Measurements from ENCODE around the gene MAMSTR. TPM values are rescaled to one million over a fixed set of nuclear protein-coding genes. Genes with fewer than 3 reads are reported as not detected.
"Not testable (repeated sequence)": the region's sequence is repeated elsewhere in the genome, so short reads cannot be mapped to it uniquely, and the experiment has no call there.

The MAMSTR gene
- 1 to 10 TPM in 6 of 8 experiments, under 1 TPM in 2; 0.71 to 5.0 (median 1.7) TPM for total RNA-seq

- H3K27ac ChIP-seq: peak within 1 kb of the TSS in 1 of 2 donors; percentile 20
- no peak for ATAC-seq (replicated peaks in 6 of 8)
- WGBS, 10 experiments: 74 to 100% (median 97%) methylated on average over 1 to 9 of the region's 33 CpGs; no CpG with 5 or more reads in 3 of the 10 experiments
- H3K4me3 ChIP-seq: peak within 1 kb of the TSS in 3 of 5 donors; percentile 50 to 56 (median 53)
- H3K4me1 ChIP-seq (replicated peaks in 1 of 2): peaks cover 21 to 35% of the 10 kb centered on the region in 2 donors
- in situ Hi-C loops (cut with MboI; ENCODE audit: low pct_unique_long_range_greater_than_20kb in 2 of 9, low sequenced_read_pairs in 9 of 9, unreplicated experiment in 9 of 9): no loop called here
Observed at GRCh38 chr19:48719263-48720171, at the start of gene MAMSTR. MAMSTR (minus strand) TSS chr19:48719725; CDS start chr19:48719031, 694 bp downstream.

DNA sequence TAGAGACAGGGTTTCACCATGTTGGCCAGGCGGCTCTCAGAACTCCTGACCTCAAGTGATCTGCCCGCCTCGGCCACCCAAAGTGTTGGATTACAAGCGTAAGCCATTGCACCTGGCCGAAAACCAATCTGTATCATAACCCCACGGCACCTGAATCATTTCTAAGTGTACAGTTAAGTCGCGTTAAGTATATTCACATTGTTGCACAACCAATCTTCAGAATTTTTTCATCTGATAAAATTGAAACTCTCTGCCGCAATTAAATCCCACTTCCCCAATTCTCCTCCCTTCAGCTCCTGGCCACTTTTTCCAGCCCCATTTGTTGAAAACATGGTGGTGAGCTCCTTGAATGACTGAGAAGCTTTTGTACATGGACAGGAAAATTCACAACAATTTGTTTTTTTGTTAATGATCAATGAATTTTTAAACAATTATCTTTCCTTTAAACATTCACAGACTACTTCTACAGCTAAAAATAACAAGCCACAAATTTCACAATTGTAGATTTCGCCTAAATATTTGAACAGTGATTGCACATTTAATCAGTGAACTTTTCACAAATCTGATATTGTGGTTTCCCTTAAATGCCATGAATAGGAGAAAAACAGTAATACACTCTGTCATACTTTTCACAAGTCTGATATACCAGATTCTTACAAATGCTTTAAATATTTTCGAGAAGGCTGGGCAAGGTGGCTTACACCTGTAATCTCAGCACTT lies 49.6 kb upstream of the MAMSTR start:
- Histone ChIP-seq H3K4me3 (no peak overlapping the region), H3K4me1 (replicated peaks in 1 of 2) (no peaks in the 10 kb centered on the region), H3K27ac (no peak overlapping the region)
- WGBS, 10 experiments: 66 to 94% (median 82%) methylated on average over 3 to 11 of the region's 11 CpGs
- in situ Hi-C loops (cut with MboI; ENCODE audit: low pct_unique_long_range_greater_than_20kb in 2 of 9, low sequenced_read_pairs in 9 of 9, unreplicated experiment in 9 of 9): no loop called here
- ATAC-seq (replicated peaks in 6 of 8): no peak

GRCh38 chr19:48768171-48768753 lies 48.7 kb upstream of the MAMSTR start:
- H3K4me3 ChIP-seq; in situ Hi-C loops (cut with MboI; ENCODE audit: low pct_unique_long_range_greater_than_20kb in 2 of 9, low sequenced_read_pairs in 9 of 9, unreplicated experiment in 9 of 9); H3K4me1 ChIP-seq (replicated peaks in 1 of 2); H3K27ac ChIP-seq: not testable (repeated sequence)
- ATAC-seq (replicated peaks in 6 of 8): peak in 3 of 8 experiments; percentile 71 to 90 (median 76)
- WGBS, 10 experiments: 0 to 71% (median 34%) methylated on average over 1 to 4 of the region's 6 CpGs; no CpG with 5 or more reads in 1 of the 10 experiments

DNA sequence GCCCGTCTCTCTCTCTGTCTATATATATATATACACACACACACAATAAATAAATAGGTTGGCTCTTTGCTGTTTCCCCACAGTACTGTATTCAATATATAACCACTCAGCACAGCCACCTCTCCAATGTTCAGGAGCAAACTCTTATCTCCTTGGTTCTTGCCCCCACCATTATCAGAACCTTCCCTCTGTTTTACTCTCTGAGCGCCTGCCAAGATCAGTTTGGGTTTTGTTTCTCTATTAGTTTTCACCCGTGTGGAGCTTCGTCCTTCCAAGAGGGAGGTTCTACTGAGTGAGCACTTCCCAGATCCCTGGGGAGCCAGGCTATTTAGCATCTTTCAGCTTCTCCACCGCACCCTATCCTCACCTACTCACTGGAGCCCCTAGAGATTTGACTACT lies 46.3 kb upstream of the MAMSTR start:
- H3K4me3 ChIP-seq; H3K4me1 ChIP-seq (replicated peaks in 1 of 2); in situ Hi-C loops (cut with MboI; ENCODE audit: low pct_unique_long_range_greater_than_20kb in 2 of 9, low sequenced_read_pairs in 9 of 9, unreplicated experiment in 9 of 9); H3K27ac ChIP-seq: not testable (repeated sequence)
- ATAC-seq (replicated peaks in 6 of 8): peak in 1 of 8 experiments; percentile 29
- WGBS, 10 experiments: 0 to 53% (median 28%) methylated on average over 1 to 4 of the region's 5 CpGs; no CpG with 5 or more reads in 5 of the 10 experiments

- H3K4me3 ChIP-seq: no peak overlapping the region
- in situ Hi-C loops (cut with MboI; ENCODE audit: low pct_unique_long_range_greater_than_20kb in 2 of 9, low sequenced_read_pairs in 9 of 9, unreplicated experiment in 9 of 9): no loop called here
- 17 to 100% (median 75%) methylated on average over 1 to 13 of the region's 16 CpGs; no CpG with 5 or more reads in 1 of the 10 experiments for WGBS, 10 experiments
- no peaks in the 10 kb centered on the region for H3K4me1 ChIP-seq (replicated peaks in 1 of 2)
- H3K27ac ChIP-seq: no peak overlapping the region
- ATAC-seq (replicated peaks in 6 of 8): no peak
Observed at GRCh38 chr19:48760504-48761205, 41.1 kb upstream of the MAMSTR start.

- ATAC-seq (replicated peaks in 6 of 8): no peak
- 50% methylated on average over 3 of the region's 14 CpGs; no CpG with 5 or more reads in 9 of the 10 experiments for WGBS, 10 experiments
- H3K4me1 ChIP-seq (replicated peaks in 1 of 2): peaks cover 0 to 6% of the 10 kb centered on the region in 2 donors
- no peak overlapping the region for H3K4me3 ChIP-seq
- no peak overlapping the region for H3K27ac ChIP-seq
- in situ Hi-C loops (cut with MboI; ENCODE audit: low pct_unique_long_range_greater_than_20kb in 2 of 9, low sequenced_read_pairs in 9 of 9, unreplicated experiment in 9 of 9): no loop called here
Observed at GRCh38 chr19:48757741-48758144, 38.2 kb upstream of the MAMSTR start.

GRCh38 chr19:48757089-48757675 lies 37.7 kb upstream of the MAMSTR start:
- WGBS, 10 experiments: 30 to 100% (median 92%) methylated on average over 1 to 7 of the region's 12 CpGs; no CpG with 5 or more reads in 5 of the 10 experiments
- peaks cover 2 to 6% of the 10 kb centered on the region in 2 donors for H3K4me1 ChIP-seq (replicated peaks in 1 of 2)
- in situ Hi-C loops (cut with MboI; ENCODE audit: low pct_unique_long_range_greater_than_20kb in 2 of 9, low sequenced_read_pairs in 9 of 9, unreplicated experiment in 9 of 9): no loop called here

DNA sequence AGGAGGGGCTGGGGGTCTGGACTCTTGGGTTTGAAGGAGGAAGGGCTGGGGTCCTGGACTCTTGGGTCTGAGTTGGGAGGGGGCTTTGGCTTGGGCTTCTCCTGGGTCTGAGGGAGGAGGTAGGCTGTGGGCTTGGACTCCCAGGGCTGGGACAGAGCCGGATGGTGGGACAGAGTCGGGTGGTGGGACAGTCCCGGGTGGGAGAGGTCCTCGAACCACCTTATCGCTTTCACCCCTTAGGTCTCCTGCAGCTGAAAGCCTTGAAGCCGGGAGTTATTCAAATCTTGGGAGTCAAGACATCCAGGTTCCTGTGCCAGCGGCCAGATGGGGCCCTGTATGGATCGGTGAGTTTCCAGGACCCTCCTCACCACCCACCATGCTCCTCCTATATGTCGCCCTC lies 37.2 kb upstream of the MAMSTR start:
- Histone ChIP-seq H3K27ac (no peak overlapping the region), H3K4me1 (replicated peaks in 1 of 2) (peaks cover 4 to 6% of the 10 kb centered on the region in 2 donors), H3K4me3 (no peak overlapping the region)
- in situ Hi-C loops (cut with MboI; ENCODE audit: low pct_unique_long_range_greater_than_20kb in 2 of 9, low sequenced_read_pairs in 9 of 9, unreplicated experiment in 9 of 9): no loop called here
- 66 to 73% methylated on average over 2 to 6 of the region's 9 CpGs; no CpG with 5 or more reads in 8 of the 10 experiments for WGBS, 10 experiments
- no peak for ATAC-seq (replicated peaks in 6 of 8)

More at GRCh38 chr19:48757089-48757675, 37.7 kb upstream of the MAMSTR start:
- H3K27ac ChIP-seq: no peak overlapping the region
- no peak for ATAC-seq (replicated peaks in 6 of 8)
- H3K4me3 ChIP-seq: no peak overlapping the region

DNA sequence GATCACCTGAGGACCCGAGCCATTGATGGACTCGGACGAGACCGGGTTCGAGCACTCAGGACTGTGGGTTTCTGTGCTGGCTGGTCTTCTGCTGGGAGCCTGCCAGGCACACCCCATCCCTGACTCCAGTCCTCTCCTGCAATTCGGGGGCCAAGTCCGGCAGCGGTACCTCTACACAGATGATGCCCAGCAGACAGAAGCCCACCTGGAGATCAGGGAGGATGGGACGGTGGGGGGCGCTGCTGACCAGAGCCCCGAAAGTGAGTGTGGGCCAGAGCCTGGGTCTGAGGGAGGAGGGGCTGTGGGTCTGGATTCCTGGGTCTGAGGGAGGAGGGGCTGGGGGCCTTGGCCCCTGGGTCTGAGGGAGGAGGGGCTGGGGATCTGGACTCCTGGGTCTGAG lies 36.7 kb upstream of the MAMSTR start:
- H3K27ac ChIP-seq: no peak overlapping the region
- H3K4me1 ChIP-seq (replicated peaks in 1 of 2): peaks cover 4 to 6% of the 10 kb centered on the region in 2 donors
- 85 to 93% (median 87%) methylated on average over 3 to 5 of the region's 11 CpGs; no CpG with 5 or more reads in 7 of the 10 experiments for WGBS, 10 experiments
- in situ Hi-C loops (cut with MboI; ENCODE audit: low pct_unique_long_range_greater_than_20kb in 2 of 9, low sequenced_read_pairs in 9 of 9, unreplicated experiment in 9 of 9): no loop called here
- ATAC-seq (replicated peaks in 6 of 8): no peak
- no peak overlapping the region for H3K4me3 ChIP-seq

DNA sequence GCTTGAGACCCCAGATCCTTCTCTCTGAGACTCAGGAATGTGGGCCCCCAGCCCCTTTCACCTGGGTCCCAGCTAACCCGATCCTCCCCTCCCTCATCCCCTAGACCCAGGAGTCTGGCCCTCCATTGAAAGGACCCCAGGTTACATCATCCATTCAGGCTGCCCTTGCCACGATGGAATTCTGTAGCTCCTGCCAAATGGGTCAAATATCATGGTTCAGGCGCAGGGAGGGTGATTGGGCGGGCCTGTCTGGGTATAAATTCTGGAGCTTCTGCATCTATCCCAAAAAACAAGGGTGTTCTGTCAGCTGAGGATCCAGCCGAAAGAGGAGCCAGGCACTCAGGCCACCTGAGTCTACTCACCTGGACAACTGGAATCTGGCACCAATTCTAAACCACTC lies 36.3 kb upstream of the MAMSTR start:
- WGBS, 10 experiments: 80 to 100% methylated on average over 1 of the region's 5 CpGs; no CpG with 5 or more reads in 8 of the 10 experiments
- H3K4me3 ChIP-seq: no peak overlapping the region
- in situ Hi-C loops (cut with MboI; ENCODE audit: low pct_unique_long_range_greater_than_20kb in 2 of 9, low sequenced_read_pairs in 9 of 9, unreplicated experiment in 9 of 9): no loop called here

GRCh38 chr19:48755084-48755641 lies 35.6 kb upstream of the MAMSTR start, which contains the start of gene FGF21:
FGF21 (plus strand) TSS chr19:48755524; CDS start chr19:48756237, 713 bp downstream.
- 67 to 86% methylated on average over 3 of the region's 4 CpGs; no CpG with 5 or more reads in 8 of the 10 experiments for WGBS, 10 experiments
- in situ Hi-C loops (cut with MboI; ENCODE audit: low pct_unique_long_range_greater_than_20kb in 2 of 9, low sequenced_read_pairs in 9 of 9, unreplicated experiment in 9 of 9): no loop called here
- Histone ChIP-seq H3K4me3 (no peak within 1 kb of the TSS), H3K4me1 (replicated peaks in 1 of 2) (peaks cover 4 to 6% of the 10 kb centered on the region in 2 donors), H3K27ac (no peak within 1 kb of the TSS)
- peak in 2 of 8 experiments; percentile 3 to 31 for ATAC-seq (replicated peaks in 6 of 8)

More for the DNA sequence above, 36.3 kb upstream of the MAMSTR start:
- Histone ChIP-seq H3K4me1 (replicated peaks in 1 of 2) (peaks cover 4 to 6% of the 10 kb centered on the region in 2 donors), H3K27ac (no peak overlapping the region)
- ATAC-seq (replicated peaks in 6 of 8): no peak

Measured in motor neuron (in vitro differentiated cells).